ENCODE measurements around the gene OPA3. TPM values are rescaled to one million over a fixed set of nuclear protein-coding genes. Genes with fewer than 3 reads are reported as not detected.

Gene OPA3
- total RNA-seq, 1 donor, result 3.4 TPM

DNA sequence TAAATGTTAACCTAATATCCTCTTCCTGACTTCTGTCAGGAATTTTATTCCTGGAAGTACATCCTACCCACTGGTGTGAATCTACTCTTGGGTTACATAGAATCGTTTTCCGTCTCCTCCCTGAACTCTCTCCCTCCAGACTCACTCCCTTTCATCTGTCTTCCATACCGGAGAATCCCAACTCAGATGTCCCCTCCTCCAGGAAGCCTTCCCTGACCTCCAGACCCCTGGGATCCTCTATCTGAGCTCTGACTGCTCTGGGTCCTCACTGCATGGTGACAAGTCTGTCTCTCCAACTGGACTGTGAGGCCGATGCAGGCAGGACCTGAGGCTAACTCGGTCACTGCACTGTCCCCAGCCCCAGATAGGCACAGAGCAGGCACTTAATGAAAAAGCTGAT is 24.6 kb downstream of the OPA3 start:
- H3K4me3 ChIP-seq (ENCODE audit: low read length), result no peak overlapping the region
- no peaks in the 10 kb centered on the region for H3K9me3 ChIP-seq (ENCODE audit: low read depth, low read length)
- H3K27me3 ChIP-seq (ENCODE audit: insufficient read depth, low read length), result no peaks in the 10 kb centered on the region
- H3K4me1 ChIP-seq (ENCODE audit: insufficient read depth, low read length), result peaks cover 20% of the 10 kb centered on the region

- H3K9me3 ChIP-seq (ENCODE audit: low read depth, low read length), result no peaks in the 10 kb centered on the region
- no peak overlapping the region for H3K4me3 ChIP-seq (ENCODE audit: low read length)
- peaks cover 14% of the 10 kb centered on the region for H3K4me1 ChIP-seq (ENCODE audit: insufficient read depth, low read length)
- no peaks in the 10 kb centered on the region for H3K27me3 ChIP-seq (ENCODE audit: insufficient read depth, low read length)
Measured at GRCh38 chr19:45558399-45558878, 26.2 kb downstream of the OPA3 start.

- H3K4me1 ChIP-seq (ENCODE audit: insufficient read depth, low read length), result peaks cover 8% of the 10 kb centered on the region
- no peak overlapping the region for H3K4me3 ChIP-seq (ENCODE audit: low read length)
- H3K27me3 ChIP-seq (ENCODE audit: insufficient read depth, low read length), result no peaks in the 10 kb centered on the region
- no peaks in the 10 kb centered on the region for H3K9me3 ChIP-seq (ENCODE audit: low read depth, low read length)
Measured at GRCh38 chr19:45556835-45557234, 27.8 kb downstream of the OPA3 start.

DNA sequence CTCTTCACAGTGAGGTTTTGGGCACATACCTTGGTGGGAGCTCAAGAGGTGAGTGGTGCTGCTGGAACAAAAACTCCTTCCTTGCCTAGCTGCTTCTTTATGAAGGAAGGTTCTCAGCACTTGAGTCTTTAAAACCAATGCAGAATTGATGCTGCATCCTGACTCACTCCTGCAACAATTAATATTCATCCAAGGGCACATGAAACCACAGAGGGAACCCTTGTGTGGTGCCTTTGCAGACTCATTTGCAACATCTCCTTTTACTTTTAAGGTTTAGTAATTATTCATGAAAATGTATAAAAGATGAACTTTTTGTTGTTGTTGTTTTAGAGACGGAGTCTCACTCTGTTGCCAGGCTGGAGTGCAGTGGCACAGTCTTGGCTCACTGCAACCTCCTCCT is 30.1 kb downstream of the OPA3 start:
- no peak overlapping the region for H3K4me3 ChIP-seq (ENCODE audit: low read length)
- no peaks in the 10 kb centered on the region for H3K27me3 ChIP-seq (ENCODE audit: insufficient read depth, low read length)
- H3K4me1 ChIP-seq (ENCODE audit: insufficient read depth, low read length), result peaks cover 8% of the 10 kb centered on the region
- H3K9me3 ChIP-seq (ENCODE audit: low read depth, low read length), result no peaks in the 10 kb centered on the region

- Histone ChIP-seq H3K4me3 (ENCODE audit: low read length) (no peak overlapping the region), H3K27me3 (ENCODE audit: insufficient read depth, low read length) (no peaks in the 10 kb centered on the region), H3K9me3 (ENCODE audit: low read depth, low read length) (no peaks in the 10 kb centered on the region), H3K4me1 (ENCODE audit: insufficient read depth, low read length) (peaks cover 5% of the 10 kb centered on the region)
Measured at GRCh38 chr19:45553464-45553863, 31.1 kb downstream of the OPA3 start.

DNA sequence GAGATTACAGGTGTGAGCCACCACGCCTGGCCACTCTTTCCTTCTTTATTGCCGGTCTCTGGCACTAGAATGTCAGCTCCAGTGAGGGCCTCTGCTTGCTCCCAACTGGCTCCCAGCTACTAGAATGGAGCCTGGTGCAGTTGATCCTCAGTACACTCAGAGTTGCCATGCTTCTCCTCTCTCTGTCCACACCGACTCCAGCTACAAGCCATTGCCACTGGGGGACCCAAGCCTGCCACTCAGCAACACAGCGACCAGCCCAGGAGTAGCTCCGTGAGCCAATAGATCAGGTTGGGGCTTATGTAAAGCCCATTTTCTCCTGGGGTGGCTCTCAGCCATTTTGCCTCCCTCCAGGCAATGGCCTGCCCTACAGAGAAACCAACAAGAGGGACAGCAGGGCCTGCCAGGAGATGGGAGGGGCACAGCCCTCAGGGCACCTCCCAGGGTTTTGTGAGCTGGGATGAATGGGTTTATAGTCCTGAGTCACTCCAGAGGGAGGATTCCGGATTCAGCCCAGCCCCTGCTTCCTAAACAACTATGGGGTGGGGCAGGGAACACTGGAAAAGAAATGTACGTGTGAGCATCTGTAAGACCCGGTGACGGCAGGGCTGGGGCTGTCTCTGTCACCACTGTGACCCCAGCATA is 36.5 kb downstream of the OPA3 start:
- no peak overlapping the region for H3K4me3 ChIP-seq (ENCODE audit: low read length)
- H3K9me3 ChIP-seq (ENCODE audit: low read depth, low read length), result no peaks in the 10 kb centered on the region
- peaks cover 17% of the 10 kb centered on the region for H3K4me1 ChIP-seq (ENCODE audit: insufficient read depth, low read length)
- no peaks in the 10 kb centered on the region for H3K27me3 ChIP-seq (ENCODE audit: insufficient read depth, low read length)

DNA sequence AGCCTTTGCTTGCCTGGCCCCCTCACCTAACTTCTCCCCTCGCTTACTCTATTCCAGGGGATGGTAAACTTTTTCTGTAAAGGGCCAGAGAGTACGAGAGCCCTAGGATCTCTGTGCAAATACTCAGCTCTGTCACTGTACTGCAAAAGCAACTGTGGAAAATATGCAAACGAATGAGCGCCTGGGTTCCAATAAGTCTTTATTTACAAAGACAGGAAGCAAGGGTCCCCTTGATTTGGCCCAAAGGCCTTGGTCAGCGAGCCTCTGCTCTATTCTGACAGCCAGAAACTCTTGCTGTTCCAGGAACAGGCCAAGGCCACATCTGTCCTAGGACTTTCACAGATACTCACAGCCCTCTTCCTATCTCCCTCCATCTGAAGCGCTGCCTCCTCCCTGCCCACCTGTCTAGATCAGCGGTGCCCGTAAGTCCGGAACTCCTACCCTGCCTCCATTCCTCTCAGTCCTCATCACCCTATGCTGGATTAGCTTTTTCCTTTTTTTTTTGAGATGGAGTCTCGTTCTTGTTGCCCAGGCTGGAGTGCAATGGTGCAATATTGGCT is 37.3 kb downstream of the OPA3 start:
- Histone ChIP-seq H3K27me3 (ENCODE audit: insufficient read depth, low read length) (no peaks in the 10 kb centered on the region), H3K4me1 (ENCODE audit: insufficient read depth, low read length) (peaks cover 19% of the 10 kb centered on the region), H3K9me3 (ENCODE audit: low read depth, low read length) (no peaks in the 10 kb centered on the region), H3K4me3 (ENCODE audit: low read length) (no peak overlapping the region)

DNA sequence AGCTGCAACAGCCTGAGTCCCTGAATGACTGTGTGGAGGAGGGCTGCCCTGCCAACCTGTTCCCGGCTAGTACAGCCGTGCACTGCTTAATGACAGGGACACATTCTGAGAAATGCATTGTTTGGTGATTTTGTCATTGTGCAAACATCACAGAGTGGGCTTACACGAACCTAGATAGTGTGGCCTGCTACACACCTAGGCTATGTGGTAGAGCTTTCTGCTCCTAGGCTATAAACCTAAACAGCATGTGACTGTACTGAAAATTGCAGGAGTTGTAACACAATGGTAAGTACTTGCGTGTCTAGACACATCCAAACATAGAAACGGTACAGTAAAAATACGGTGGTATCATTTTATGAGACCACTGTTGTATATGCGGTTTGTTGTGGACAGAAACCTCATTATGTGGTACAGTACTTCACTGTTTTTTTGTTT is 42.4 kb downstream of the OPA3 start:
- no peak overlapping the region for H3K4me3 ChIP-seq (ENCODE audit: low read length)
- peaks cover 19% of the 10 kb centered on the region for H3K4me1 ChIP-seq (ENCODE audit: insufficient read depth, low read length)
- no peaks in the 10 kb centered on the region for H3K27me3 ChIP-seq (ENCODE audit: insufficient read depth, low read length)
- H3K9me3 ChIP-seq (ENCODE audit: low read depth, low read length), result no peaks in the 10 kb centered on the region

DNA sequence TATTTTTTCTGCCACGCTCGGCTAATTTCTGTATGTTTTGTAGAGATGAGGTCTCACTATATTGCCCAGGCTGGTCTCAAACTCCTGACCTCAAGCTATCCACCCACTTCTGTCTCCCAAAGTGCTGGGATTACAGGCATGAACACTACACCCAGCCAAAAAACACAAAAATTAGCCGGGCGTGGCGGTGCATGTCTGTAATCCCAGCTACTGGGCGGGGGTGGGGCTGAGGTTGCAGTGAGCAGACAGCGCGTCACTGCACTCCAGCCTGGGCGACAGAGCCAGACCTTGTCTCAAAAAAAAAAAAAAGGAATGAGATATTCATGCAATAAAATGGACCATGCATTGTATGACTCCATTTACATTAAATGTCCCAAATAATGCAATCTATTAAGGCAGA is 45.1 kb downstream of the OPA3 start:
- no peaks in the 10 kb centered on the region for H3K27me3 ChIP-seq (ENCODE audit: insufficient read depth, low read length)
- no peaks in the 10 kb centered on the region for H3K9me3 ChIP-seq (ENCODE audit: low read depth, low read length)
- H3K4me1 ChIP-seq (ENCODE audit: insufficient read depth, low read length), result peaks cover 15% of the 10 kb centered on the region
- no peak overlapping the region for H3K4me3 ChIP-seq (ENCODE audit: low read length)

DNA sequence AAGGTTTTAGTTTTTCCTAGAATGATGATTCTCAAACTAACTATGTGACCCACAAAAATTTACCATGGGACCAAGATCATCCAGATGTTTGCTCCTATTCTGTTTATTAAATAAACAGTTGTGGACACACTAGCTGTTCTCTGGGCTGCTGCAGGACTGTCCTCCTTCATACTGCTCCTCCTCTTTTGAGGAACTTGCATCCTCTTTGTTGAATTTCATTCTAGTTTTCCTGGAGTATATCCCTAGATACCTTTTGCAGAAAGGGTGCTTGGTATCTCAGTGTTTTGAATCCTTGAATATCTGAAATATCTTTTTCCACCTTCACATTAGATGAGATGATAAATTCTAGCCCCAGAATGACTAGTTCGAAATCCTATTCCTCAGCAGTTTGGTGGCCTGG is 53.3 kb downstream of the OPA3 start:
- H3K4me3 ChIP-seq (ENCODE audit: low read length), result no peak overlapping the region
- H3K4me1 ChIP-seq (ENCODE audit: insufficient read depth, low read length), result peaks cover 13% of the 10 kb centered on the region
- no peaks in the 10 kb centered on the region for H3K27me3 ChIP-seq (ENCODE audit: insufficient read depth, low read length)
- H3K9me3 ChIP-seq (ENCODE audit: low read depth, low read length), result peaks cover 8% of the 10 kb centered on the region

DNA sequence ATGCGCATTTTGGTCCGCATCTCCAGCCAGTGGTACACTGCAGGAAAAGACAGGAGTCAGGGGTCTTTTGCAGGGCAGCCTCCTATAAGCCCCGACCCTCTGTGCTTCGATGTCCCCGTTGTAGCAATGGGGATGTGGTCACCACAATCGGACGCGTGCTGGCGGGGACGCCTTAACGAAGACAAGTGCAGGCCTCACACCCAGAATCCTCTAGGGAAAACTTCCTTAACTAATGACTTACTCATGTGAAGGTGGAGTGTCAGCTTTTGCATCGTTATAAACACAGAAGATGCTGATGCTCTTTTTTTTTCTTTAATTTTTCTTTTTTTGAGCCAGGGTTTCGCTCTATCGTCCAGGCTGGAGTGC is 55.2 kb downstream of the OPA3 start:
- Histone ChIP-seq H3K4me3 (ENCODE audit: low read length) (no peak overlapping the region), H3K27me3 (ENCODE audit: insufficient read depth, low read length) (no peaks in the 10 kb centered on the region), H3K9me3 (ENCODE audit: low read depth, low read length) (peaks cover 8% of the 10 kb centered on the region), H3K4me1 (ENCODE audit: insufficient read depth, low read length) (peaks cover 25% of the 10 kb centered on the region)

DNA sequence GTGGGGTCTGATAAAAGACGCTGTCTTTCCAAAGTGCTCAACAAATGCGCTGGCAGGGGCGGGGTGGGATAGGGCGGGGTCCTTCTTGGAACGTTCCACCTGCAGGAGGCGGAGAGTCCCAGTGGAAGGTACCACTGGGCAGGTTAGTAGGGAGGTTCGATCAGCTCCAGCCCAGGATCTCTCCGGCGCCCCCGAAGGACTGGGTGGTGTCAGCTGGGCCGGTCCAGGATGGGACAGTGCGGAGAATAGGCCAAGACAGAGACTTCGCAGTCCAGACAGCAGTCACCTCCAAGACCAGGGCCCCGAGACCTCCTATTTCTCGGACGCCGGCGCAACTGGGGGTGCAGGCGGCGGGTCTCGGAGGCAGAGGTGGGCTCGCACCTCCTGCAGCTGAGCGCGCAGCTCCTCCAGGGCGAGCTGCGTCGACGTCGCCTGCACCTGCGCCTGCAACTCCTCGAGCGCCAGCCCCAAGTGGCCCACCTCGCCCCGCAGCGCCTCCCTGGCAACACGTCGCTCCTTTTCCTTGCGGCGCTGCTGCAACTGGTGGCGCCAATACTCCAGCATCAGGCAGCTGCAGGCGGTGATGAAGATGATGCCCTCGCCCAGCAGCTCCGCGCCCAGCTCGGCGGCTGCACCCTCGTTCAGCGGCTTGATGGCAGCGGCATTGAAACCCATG is 55.7 kb downstream of the OPA3 start:
- Histone ChIP-seq H3K27me3 (ENCODE audit: insufficient read depth, low read length) (no peaks in the 10 kb centered on the region), H3K4me3 (ENCODE audit: low read length) (no peak overlapping the region), H3K9me3 (ENCODE audit: low read depth, low read length) (peaks cover 8% of the 10 kb centered on the region), H3K4me1 (ENCODE audit: insufficient read depth, low read length) (peaks cover 28% of the 10 kb centered on the region)

GRCh38 chr19:45528149-45528743 is 56.4 kb downstream of the OPA3 start:
- Histone ChIP-seq H3K9me3 (ENCODE audit: low read depth, low read length) (peaks cover 8% of the 10 kb centered on the region), H3K27me3 (ENCODE audit: insufficient read depth, low read length) (no peaks in the 10 kb centered on the region), H3K4me3 (ENCODE audit: low read length) (no peak overlapping the region), H3K4me1 (ENCODE audit: insufficient read depth, low read length) (peaks cover 33% of the 10 kb centered on the region)

DNA sequence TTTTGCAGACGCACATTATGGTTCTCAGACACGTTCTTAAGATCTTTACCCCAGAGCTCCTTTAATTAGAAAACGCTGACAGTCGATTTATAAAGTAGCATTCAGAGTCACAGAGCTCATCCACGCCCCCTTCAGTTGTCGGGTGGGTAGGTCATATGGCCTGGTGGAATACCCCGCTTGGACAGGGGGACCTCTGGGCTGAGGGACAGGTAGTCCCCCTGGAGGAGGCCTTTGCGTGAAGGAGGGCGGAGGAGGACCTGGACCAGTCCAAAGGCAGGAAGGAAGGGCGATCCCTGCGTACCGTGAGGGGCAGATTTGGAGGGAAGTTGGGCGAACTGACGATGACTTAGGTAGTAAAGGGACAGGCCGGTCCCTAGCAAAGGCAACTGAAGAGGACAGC is 56.9 kb downstream of the OPA3 start:
- H3K4me1 ChIP-seq (ENCODE audit: insufficient read depth, low read length), result peaks cover 38% of the 10 kb centered on the region
- H3K4me3 ChIP-seq (ENCODE audit: low read length), result no peak overlapping the region
- H3K27me3 ChIP-seq (ENCODE audit: insufficient read depth, low read length), result no peaks in the 10 kb centered on the region
- peaks cover 8% of the 10 kb centered on the region for H3K9me3 ChIP-seq (ENCODE audit: low read depth, low read length)

DNA sequence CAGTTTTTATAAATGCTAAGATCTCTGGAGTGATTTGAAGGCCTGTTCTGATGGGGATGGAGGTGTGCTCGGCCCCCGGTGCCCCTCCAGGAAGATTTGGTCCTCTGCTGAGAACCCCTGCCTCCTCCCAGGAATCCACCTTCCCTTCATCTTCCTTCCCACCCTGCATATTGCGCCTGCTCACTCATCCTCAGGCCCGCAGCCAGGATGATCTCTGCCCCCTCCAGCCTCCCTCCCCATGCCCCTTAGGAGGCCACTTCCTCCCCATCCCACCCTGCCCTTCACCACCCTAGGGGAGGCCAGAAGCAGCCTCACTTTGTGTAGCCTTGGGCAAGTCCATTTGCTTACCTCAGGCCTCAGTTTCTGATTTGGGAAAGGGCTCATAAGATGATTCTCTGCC is 57.6 kb downstream of the OPA3 start:
- Histone ChIP-seq H3K4me3 (ENCODE audit: low read length) (no peak overlapping the region), H3K4me1 (ENCODE audit: insufficient read depth, low read length) (peaks cover 45% of the 10 kb centered on the region), H3K27me3 (ENCODE audit: insufficient read depth, low read length) (no peaks in the 10 kb centered on the region), H3K9me3 (ENCODE audit: low read depth, low read length) (peaks cover 8% of the 10 kb centered on the region)
